GM10266 (cell line): ENCODE data around the gene RAMACL.

Source experiments
- DNase-seq: peaks from one replicate; pipeline ENCODE4 v3.0.0; 2012; ENCODE audit errors: extremely low spot score
- CTCF ChIP-seq: IDR thresholded peaks from 2 replicates; pipeline ENCODE4 v1.5.1; 2012; ENCODE audit warnings: mild to moderate bottlenecking, low read depth; ENCODE audit not compliant: control insufficient read depth, insufficient read depth; ENCODE audit errors: missing control alignments

RAMACL gene

DNA sequence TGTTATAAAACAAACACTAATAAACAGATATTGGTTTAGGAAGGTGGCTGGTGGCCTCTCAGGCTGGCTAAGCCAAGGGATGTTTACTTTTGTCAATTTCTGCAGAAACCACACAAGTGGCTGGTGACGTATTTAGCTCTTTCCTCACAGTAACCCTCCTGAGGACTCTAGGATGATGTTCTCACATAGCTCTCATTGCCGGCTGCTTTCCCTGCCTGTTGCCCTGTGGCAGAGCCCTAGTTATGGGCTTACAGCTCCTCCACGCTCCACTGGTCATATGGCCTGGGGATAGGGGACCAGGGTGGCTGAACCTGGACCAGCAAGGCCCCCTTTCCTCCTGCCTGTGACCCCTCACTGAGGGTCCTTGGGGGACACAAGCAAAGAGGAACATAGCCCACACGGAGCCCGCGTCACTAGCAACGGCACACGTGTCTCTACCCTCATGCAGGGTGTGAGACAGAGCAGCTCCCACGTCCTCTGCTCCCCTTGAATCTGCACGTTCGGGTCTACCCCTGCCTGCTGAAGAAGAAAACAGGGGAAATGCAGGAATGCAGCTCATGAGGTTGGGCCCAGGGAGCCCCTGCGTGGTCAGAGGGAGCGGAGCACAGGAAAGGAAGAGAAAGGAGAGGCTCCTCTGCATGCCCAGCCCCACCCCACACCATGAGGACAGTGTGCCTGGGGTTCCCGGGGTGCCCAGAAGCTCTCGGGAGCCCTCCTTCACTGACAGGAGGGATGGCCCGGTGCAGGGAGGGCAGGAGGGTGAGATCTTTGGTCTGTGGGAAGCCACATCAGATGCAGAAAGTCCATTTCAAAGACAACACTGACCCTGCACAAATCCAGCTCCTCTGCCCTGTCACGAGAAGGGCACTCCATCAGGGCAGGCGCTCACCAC lies 13.9 kb downstream of the RAMACL start:
- no peak for TF ChIP-seq CTCF
- no peak for DNase-seq

DNA sequence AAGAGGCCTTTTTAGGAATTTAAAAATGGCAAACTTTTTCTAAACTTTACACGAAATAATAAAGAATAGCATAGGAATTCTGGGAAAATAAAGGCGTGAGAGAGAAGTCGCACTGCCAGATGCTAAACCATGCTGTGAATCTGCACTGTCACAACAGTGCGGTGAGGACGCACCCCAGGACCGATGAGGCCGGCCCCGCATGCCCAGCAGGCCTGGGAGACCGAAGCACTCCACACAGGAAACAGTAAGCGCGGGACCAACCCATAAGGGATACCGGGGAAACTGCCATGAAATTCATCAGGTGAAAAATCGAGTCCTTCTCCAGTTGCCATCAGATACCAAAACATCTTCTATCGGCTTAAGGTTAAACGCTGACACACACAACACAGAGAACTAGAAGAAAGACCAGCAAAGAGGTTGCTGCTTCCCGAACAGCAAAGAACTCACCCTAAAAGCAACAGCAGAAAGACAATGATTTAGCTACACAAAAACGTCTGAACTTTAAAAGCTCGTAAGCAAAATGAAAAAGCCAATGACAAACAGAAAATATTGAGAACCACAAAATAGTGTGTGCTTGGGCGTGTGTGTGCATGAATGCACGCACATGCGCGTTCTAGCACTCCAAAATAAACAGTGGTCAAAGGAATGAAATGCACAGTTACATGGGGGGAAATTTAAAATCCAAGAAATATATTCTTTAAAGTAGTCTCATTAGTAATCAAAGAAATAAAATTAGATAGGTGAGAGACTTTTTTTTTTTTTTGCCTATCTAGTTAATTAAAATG lies 15.4 kb downstream of the RAMACL start:
- DNase-seq: no peak
- TF ChIP-seq CTCF: no peak

GRCh38 chr6:166569206-166569605 lies 17.3 kb downstream of the RAMACL start:
- TF ChIP-seq CTCF: no peak
- no peak for DNase-seq

DNA sequence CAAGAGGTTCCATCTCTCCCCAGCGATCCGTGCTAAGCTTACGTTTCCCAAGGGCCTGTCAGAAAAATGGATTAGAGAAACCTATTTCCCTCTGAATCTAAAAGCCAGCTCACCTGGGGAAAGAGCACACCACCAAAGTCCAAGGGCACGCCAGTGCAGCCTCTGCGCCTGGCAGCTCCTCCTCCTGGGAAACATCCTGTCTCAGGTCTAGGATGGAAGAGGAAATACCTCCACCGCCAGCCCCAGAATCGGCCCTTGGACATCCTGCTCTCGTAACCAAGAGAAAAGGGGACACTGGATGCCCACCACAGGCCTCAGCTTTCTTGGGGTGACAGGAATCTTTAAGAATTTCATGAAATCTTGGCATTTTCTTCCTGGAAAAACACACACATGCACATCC lies 18.7 kb downstream of the RAMACL start:
- no peak for TF ChIP-seq CTCF
- DNase-seq: no peak

GRCh38 chr6:166567107-166567506 lies 19.4 kb downstream of the RAMACL start:
- no peak for DNase-seq
- TF ChIP-seq CTCF: no peak

DNA sequence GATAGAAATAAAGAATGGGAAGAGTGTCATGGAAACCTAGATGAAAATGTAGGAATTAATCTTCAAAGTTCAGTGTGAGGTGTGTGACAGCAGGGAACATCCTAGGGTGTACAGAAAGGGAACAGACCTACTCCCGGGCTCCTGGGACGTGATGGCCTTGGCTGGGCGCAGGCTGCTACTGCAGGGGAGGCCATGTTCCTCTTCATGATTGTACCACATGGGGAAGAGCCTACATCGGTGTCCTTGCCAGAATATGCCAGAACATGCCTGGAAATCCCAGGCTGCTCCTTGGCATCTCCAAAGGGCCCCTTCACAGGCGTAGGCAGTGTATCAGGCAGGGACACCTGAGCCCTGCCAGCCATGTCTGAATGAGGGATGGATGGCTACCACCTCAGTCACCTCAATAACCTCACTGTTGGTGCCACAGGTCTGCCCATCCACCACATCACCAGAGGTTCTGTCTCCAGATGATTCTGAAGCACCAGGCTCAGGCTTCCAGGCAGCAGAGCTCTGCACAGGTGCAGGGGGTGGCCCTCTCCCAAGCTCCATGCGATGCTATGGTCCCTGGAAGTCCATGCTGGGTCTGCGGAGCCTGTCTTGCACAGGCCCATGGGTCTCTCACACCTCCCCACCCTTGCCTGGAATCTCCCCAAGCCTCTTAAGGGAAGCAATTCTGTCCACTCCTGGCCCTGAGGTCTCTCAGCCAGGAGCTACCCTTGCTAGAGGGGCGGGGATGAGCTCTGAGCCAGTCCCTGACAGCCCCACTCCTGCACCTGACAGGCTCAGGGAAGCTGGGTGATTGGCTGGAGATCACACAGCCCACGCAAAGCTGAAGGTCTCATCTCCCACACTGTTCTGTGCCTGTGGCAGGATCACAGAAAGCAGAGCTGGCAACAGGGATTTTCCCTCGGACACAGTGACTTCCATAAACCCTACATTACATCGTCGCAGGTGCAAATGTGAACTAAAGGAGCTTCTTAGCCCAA lies 20.2 kb downstream of the RAMACL start:
- DNase-seq: no peak
- TF ChIP-seq CTCF: no peak
